ENCODE measurements around the gene ZNF775.

ZNF775 gene

DNA sequence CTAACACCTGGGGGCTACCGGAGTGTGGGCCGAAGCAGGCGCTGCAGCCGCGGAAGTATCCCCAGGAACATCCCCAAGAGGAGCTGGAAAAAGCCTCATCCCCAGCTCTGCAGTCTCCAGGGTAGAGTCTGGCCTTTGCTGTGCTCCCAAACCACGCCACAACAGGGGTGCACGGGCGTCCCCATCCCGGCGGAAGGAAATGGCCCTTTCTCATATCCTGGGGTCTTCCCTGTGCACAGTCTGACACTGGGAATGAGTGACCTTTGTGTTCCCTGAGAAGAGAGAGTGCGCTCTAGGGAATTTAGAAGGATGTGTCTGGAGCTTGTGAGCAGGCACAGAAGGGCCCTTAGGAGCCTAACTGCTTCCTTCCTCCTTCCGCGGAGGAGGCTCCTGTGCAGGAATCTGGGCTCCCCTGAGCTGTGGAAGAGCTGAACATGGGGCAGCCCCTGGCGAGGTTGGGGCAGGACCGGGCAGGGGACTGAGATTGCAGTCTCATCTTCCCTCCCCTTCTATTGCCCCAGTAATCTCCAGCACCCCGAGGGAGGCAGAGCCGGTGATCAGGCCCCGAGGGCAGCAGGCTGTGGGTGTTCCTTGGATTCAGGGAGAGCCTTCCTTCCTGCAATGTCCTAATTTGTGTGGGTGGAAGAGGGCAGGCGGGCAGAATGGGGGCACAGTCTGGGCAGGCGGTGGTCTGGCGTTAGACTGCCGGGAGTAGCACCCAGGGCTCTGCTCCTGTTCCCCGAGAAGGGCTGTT is 9.2 kb upstream of the ZNF775 start:
- no peak for DNase-seq

DNA sequence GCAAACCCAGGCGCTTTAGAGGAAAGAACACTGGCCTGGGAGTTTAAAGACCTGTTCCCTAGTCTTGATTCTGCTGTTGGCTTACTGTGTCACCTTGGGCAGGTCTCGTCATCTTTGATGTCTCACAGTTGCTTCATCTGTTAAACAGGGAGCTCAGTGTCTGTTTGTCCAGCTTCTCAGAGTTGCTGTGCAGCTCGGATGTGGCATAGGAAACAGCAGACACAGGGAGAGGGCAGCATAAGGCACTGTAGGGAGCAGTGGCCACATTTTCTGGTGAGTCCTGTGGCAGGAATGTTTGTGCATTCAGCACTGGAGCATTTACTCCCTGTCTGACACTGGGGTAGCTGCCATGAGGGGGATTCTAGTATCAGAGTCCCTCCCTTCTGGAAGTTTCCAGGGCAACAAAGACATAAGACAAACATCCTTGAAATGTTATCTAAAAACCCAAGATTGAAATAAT is 8.5 kb upstream of the ZNF775 start:
- no peak for DNase-seq

DNA sequence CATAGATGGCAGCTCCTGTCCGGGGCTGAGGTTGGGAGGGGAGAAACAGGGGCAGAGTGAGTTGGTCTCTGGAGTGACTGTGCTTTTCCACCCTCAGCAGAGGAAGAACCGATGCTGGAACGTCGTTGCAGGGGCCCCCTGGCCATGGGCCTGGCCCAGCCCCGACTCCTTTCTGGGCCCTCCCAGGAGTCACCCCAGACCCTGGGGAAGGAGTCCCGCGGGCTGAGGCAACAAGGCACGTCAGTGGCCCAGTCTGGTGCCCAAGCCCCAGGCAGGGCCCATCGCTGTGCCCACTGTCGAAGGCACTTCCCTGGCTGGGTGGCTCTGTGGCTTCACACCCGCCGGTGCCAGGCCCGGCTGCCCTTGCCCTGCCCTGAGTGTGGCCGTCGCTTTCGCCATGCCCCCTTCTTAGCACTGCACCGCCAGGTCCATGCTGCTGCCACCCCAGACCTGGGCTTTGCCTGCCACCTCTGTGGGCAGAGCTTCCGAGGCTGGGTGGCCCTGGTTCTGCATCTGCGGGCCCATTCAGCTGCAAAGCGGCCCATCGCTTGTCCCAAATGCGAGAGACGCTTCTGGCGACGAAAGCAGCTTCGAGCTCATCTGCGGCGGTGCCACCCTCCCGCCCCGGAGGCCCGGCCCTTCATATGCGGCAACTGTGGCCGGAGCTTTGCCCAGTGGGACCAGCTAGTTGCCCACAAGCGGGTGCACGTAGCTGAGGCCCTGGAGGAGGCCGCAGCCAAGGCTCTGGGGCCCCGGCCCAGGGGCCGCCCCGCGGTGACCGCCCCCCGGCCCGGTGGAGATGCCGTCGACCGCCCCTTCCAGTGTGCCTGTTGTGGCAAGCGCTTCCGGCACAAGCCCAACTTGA is 7.8 kb upstream of the ZNF775 start:
- no peak for DNase-seq

DNA sequence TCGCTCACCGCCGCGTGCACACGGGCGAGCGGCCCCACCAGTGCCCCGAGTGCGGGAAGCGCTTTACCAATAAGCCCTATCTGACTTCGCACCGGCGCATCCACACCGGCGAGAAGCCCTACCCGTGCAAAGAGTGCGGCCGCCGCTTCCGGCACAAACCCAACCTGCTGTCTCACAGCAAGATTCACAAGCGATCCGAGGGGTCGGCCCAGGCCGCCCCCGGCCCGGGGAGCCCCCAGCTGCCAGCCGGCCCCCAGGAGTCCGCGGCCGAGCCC is 7.2 kb upstream of the ZNF775 start:
- DNase-seq = no peak

DNA sequence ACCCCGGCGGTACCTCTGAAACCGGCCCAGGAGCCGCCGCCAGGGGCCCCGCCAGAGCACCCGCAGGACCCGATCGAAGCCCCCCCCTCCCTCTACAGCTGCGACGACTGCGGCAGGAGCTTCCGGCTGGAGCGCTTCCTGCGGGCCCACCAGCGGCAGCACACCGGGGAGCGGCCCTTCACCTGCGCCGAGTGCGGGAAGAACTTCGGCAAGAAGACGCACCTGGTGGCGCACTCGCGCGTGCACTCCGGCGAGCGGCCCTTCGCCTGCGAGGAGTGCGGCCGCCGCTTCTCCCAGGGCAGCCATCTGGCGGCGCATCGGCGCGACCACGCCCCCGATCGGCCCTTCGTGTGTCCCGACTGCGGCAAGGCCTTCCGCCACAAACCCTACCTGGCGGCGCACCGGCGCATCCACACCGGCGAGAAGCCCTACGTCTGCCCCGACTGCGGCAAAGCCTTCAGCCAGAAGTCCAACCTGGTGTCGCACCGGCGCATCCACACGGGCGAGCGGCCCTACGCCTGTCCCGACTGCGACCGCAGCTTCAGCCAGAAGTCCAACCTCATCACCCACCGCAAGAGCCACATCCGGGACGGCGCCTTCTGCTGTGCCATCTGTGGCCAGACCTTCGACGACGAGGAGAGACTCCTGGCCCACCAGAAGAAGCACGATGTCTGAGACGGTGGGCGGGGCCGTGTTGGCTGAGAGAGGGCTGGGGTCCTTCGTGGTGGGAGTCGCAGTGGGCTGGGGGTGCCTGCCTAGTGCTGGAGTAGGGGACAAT is 6.7 kb upstream of the ZNF775 start:
- DNase-seq = no peak

DNA sequence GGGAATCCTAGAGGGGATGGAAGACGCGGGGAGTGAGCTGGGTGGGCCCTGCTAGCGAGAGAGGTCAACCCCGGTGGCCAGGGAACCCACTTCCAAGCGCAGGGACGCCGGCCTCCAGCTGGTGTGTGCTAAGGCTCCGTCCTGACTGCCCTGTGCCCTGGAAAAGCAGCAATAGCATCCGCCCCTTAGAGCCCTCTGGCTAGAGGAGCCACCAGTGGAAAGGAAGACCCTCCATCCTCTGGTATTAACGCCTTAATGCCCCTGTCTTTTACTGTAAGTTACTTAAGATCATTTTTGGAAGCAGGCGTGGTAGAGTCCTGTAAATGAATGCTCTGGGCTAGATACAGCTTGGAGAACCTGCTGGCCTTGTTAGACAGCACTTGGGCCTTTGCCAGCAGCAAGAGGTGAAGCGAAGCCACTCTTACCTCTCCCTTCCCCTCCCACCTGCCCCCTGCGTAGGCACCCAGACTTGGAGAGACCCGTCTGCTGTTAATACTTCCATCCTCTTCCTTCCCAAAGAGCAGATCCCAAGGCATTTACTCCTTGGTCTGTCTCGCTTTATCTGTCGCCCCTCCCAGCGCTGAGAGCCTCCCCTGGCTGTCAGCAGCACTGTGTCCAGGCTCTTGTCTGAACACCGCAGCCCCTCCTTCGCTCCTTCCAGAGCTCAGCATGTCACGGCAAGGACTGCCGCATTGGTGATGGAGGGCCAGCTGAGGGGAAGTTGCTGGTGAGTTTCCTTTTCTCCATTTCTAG is 5.9 kb upstream of the ZNF775 start:
- DNase-seq = no peak

DNA sequence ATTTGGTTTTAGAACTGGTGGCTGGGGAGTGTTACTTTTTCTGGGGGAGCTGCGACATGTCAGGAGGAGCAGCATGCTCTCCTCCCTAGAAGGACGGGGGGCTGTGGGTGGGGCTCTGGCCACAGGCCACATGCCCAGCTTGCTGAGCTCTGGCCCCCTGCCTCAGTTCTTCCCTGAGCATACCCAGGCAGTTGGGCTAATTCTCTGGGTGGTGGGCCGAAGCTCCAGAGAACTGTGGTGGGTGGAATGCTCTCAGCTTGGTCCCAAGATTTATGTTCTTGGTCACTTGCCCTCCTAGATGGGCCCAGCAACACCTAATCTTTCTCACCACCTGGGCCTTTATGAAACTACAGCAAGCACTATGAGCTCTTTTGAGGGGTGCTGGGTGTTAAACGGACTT is 5.1 kb upstream of the ZNF775 start:
- no peak for DNase-seq

DNA sequence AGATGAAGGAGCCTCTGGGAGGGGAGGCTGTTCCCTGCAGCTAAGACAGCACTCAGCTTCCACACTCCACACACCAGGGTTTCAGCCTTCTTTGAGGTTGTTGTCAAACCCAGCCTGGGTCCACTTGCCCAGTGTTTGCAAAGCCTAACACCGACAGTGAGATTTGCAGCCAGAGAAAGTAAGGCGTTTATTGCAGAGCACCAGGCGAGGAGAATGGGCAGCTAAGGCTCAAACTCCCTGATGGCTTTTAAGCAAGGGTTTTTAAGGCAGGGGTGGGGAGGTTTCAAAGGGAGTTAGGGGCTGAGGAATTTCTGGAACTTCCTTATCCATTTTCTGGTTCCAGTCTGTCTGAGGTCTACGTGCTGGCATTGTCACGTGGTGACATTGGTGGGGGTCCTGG is 4.7 kb upstream of the ZNF775 start:
- no peak for DNase-seq

DNA sequence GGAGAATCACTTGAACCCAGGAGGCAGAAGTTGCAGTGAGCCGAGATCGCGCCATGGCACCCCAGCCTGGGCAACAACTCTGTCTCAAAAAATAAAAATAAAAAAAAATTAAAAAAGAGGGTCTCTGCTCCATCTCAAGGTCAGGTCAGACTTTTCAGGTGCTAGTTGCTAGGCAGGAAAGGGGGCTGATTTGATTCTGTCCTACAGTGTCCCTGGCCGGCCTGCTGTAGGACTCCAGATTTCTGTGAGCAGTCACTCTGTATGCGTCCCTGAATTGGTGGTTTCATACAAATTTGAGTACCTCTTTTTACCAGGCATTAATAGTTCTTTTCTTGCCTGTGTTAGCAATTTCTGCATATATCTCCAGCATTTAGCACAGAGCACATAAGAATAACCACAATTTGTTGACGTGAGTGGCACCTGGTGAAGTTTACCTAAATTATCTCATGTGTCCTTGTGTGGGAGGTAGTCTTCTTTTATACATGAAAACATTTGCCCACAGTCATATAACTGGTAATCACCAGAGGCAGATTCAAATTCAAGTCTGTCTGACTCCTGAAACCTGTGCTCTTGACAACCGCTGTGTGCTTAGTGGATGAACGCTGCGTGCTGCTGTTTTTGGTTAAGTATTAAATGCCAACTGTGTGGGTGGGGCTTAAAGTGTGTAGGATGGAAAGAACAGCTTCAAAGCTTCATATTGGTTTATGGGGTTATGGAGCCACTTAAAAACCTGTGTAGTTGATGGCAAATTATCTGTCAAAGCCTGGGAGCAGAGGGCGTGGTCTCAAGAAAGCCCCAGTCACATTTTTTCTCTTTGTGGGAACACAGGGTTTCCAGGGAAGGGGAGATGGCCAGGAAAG is 3.2 kb upstream of the ZNF775 start:
- DNase-seq = no peak

DNA sequence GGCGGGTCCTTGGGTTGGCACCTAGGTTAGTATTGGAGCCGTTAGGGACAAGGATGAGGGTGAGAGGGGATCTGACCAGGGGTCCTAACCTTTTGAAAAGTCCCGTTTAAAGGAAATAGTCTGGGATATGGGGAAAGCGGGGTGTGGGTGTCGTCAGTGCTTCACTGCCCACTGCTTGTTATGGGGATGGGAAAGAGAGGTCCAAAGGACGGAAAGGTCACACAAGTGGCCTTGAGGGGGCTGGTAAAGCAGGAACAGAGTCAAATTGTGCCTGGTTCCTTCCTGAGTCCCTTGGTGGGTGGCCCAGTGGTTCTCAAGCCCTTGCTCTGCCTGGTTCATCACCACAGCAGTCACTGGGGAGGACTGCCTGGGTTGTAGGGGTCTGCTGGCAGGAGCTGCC is 2.6 kb upstream of the ZNF775 start:
- no peak for DNase-seq

DNA sequence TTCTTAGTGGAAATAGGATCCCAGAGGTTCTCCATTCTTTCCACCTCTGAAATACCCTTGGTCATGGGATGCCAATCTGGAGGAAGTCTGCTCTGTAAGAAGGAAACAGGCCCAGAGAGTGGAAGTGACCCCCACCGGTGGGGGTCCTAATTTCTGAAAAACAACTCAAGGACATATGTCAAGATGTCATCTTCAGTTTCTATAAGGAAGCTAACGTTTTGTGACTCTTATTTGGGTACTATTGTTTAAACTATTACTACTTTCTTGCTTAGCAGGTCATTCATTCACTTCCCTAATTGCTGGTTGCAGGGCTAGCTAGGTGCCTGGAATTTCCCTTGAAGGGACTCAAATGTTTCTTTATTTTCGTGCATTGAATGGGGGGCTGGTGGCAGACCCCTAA is 1.9 kb upstream of the ZNF775 start:
- DNase-seq = no peak

DNA sequence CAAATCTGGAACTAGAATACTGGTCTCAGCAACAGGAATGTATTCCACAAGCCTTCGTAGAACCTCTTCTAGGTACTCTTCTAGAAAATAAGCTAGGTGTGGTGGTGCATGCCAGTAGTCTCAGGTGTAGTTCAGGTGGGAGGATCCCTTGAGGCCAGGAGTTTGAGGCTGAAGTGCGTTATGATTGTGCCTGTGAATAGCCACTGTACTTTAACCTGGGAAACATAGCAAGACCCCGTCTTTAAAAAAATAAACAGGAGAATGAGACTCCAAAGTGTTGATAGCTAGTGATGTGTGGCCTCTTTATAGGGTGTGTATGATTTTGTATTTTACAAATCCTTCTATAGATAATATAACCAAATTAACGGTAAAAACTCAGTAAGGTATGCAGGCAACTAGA is 1.5 kb upstream of the ZNF775 start:
- DNase-seq = no peak

DNA sequence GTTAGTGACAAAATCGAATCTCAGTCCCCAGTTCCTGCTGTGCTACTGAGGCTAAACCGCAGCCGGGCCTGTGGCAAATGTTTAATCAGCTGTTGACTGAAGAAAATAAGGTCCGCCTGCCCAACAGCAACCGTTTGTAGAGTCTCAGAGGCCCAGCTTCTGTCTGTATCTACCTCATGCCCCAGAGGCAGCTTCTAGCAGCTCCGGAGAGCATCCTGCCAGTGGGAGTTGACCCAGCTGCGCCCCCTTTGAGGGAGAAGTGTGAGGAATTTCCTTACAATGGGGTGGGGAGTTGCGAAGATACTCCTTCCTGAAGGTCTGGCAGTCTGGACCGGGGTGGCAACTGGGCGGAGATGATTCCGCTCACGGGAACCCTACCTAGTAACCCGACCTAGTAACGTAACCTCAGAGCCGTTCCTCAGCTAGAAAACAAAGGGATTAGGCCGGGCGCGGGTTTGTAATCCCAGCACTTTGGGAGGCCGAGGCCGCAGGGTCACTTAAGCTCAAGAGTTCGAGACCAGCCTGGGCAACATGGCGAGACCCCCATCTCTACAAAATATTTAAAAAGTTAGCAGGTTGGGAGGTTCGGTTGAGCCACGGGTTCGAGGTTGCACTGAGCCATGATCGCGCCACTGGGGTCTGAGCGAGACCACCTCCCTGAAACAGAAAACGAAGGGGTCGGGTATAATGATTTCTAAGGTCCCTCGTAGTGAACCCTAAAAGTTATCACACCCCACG is 846 bp upstream of the ZNF775 start:
- DNase-seq = no peak

DNA sequence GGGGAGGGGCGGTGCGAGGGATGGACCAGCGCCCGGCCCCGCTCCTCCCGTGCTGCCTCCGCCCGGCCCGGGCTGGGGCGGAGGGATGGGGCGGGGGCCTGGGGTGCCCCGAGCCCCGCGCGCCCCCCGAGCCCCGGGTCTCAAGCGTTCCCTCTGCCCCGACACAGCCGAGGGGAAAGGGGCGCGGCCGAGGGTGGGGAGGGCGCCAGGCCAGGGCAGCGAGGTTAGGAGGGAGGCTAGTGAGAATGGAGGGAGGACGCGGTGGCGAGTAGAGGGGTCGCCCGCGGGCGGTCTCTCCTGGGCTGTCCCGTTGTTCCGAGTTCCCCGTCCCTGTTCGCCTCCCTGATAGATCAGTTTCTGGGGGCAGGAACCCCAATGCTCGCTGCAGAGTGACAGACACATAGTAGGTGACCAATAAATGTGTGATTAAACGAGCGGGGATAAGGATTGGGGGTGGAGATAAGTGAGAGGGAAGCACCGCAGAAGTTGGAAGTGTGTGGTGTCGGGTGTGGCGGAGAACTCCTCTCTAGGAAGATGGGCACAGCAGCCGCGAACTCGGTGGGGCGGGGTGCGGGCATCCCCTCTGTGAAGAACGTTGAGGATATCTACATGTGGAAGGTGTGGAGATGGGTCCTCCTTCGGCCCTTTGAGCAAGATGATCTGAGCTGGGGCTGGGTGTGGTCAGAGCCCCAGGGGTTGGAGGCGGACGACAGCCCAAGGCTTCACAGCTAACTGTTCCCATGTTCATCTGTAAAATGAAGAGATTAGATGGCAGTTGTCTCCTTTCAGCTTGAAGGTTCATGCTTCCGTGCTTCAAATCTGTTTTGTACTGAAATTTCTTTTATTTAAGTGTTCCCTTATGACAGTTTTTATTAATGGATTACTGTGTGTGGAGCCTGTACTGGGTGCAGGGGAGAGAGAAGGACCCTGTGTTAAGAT is 580 bp downstream of the ZNF775 start:
- DNase-seq = no peak

DNA sequence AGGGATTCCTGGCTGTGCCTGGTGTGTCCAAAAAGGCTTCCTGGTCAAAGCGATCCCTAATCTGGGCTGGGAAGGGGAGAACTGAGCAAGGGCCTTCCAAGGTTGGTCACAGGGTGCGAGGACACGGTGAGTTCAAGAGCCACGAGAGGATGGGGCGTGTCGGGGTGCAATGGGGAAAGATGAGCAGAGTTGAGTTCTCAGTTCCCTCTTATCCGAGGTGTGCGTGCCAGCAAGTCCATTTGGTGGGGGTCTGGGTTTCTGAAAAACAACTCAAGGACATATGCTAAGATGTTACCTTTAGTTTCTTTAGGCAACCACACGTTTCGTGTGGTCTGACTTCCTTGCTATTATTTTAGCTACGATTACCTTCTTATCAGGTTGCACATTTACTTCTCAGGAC is 1.3 kb downstream of the ZNF775 start:
- DNase-seq = no peak

DNA sequence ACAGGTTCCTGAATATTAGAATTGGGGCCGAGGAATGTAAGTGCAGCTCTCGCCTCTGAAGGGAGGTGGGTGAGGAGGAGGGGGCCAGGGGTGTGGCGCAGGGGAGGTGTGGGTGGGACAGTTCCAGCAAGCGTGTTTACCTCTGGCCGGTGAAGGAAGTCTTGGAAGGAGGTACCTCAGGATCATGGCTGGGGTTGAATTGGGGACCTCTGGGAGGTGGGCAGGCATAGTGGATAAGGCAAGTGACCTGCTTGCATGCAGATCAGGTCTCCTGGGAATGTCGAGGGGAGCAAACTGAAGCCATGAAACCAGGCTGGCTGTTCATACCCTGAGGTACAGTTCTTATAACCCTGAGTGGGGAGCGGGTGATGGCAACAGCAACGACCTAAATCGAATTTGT is 2.0 kb downstream of the ZNF775 start:
- DNase-seq = no peak

DNA sequence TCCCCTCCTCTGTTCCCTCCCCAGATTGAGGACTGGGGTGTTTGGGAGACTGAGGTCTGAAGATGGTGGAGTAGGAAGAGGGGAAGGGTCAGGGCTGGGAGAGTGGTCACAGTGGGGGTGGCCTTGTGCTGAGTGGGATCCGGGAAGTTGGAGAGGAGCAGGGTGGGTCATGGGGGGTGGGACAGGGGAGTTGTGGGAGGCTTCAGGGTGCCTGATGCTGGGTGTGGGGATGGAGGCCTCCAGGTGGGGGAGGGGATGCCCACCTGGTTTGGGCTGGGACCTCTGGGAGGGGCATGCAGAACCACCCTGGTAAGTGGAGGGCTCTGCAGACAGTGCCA is 2.6 kb downstream of the ZNF775 start:
- DNase-seq = no peak

DNA sequence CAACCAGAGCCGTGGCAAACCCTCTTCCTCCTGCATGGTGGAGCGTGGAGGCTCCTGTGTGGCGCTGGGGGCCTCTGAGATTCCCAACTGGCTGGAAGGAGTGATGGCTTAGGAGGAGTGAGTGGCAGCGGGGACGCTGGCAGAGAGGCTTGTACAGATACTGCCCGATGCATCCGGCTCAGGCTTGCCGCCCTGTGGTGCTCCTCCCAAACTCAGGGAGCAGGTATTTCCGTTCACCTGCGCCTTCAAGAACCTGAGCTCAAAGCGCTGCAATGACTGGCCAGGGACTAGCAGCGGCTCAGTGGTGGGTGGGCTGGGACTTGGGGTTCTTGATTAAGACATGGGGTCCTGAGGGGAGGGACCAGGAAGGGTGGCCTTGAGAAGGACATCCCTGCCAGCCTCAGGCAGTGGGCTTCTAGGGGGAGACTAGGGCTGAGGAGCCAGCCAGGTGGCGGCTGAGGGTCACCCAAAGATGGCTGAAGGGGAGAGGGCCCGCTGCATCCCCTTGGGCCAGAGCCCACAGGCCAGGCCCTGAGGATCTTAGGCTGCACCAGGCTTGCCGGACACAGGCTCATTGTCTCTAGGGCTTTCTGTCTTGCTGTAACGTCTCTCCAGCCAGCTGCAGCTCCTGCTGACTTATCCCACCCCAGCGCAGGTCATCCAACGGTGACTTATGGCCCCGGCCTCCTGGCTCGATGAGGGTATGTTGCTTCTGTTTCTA is 3.2 kb downstream of the ZNF775 start:
- no peak for DNase-seq

DNA sequence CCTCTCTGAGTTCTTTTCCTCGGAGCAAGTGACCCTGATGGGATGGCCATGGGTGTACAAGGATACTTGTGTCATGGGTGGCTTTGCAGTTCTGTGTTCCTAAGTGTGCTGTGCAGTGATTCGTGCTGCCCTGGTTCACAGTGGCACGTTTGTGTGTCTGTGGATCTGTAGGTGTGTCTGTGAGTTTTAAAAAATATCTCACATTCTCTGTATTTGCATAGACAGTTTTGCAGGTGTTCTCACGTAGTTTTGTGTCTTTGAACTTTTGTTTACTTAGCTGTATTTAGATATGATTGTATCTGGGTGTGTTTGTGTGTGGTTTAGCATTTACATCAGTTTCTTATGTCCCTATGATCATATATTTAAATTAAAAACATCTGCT is 3.7 kb downstream of the ZNF775 start:
- no peak for DNase-seq

All from activated gamma-delta T cell (primary cell).